ES-I3 (cell line): Measurements from ENCODE around the gene WWOX.

Experiments
- H3K36me3 ChIP-seq: 2 replicates; pipeline ENCODE4 v1.6.1; 2013; ENCODE audit warnings: mild to moderate bottlenecking, low read length, control low read depth, moderate library complexity; ENCODE audit not compliant: insufficient read depth
- H3K4me1 ChIP-seq: 2 replicates; pipeline ENCODE4 v1.6.1; 2013; ENCODE audit warnings: mild to moderate bottlenecking, control low read depth, low read length; ENCODE audit not compliant: insufficient read depth
- H3K9ac ChIP-seq: 2 replicates; pipeline ENCODE4 v1.6.1; 2013; ENCODE audit warnings: low read depth, mild to moderate bottlenecking, low read length, moderate library complexity
- H3K9me3 ChIP-seq: 2 replicates; pipeline ENCODE4 v1.6.1; 2013; ENCODE audit warnings: mild to moderate bottlenecking, low read length, moderate library complexity; ENCODE audit not compliant: control insufficient read depth, insufficient read depth

Gene WWOX

GRCh38 chr16:79055251-79055970, 956.0 kb downstream of the WWOX start:
- Histone ChIP-seq H3K4me1 (peaks cover 15% of the 10 kb centered on the region), H3K9ac (no peak overlapping the region), H3K36me3 (no peaks in the 10 kb centered on the region), H3K9me3 (peaks cover 2% of the 10 kb centered on the region; the same call in 1 of the 2 replicates)

- H3K9ac ChIP-seq: no peak overlapping the region
- H3K9me3 ChIP-seq: no peaks in the 10 kb centered on the region
- no peaks in the 10 kb centered on the region for H3K36me3 ChIP-seq
- peaks cover 7% of the 10 kb centered on the region; the same call in 1 of the 2 replicates for H3K4me1 ChIP-seq
These were observed 961.7 kb downstream of the WWOX start for GRCh38 chr16:79061181-79061580.

GRCh38 chr16:79062336-79062735, 962.9 kb downstream of the WWOX start:
- Histone ChIP-seq H3K9me3 (no peaks in the 10 kb centered on the region), H3K4me1 (peaks cover 7% of the 10 kb centered on the region; the same call in 1 of the 2 replicates), H3K9ac (no peak overlapping the region), H3K36me3 (no peaks in the 10 kb centered on the region)

GRCh38 chr16:79062821-79063220, 963.4 kb downstream of the WWOX start:
- Histone ChIP-seq H3K4me1 (peaks cover 7% of the 10 kb centered on the region; the same call in 1 of the 2 replicates), H3K36me3 (no peaks in the 10 kb centered on the region), H3K9me3 (no peaks in the 10 kb centered on the region), H3K9ac (no peak overlapping the region)

GRCh38 chr16:79064256-79064972, 965.0 kb downstream of the WWOX start:
- H3K9me3 ChIP-seq: no peaks in the 10 kb centered on the region
- H3K36me3 ChIP-seq: no peaks in the 10 kb centered on the region
- H3K9ac ChIP-seq: no peak overlapping the region
- H3K4me1 ChIP-seq: peaks cover 7% of the 10 kb centered on the region; the same call in 1 of the 2 replicates

- H3K4me1 ChIP-seq: peaks cover 7% of the 10 kb centered on the region; the same call in 1 of the 2 replicates
- H3K9ac ChIP-seq: no peak overlapping the region
- H3K36me3 ChIP-seq: no peaks in the 10 kb centered on the region
- no peaks in the 10 kb centered on the region for H3K9me3 ChIP-seq
These were observed 967.1 kb downstream of the WWOX start for GRCh38 chr16:79066561-79066960.

- Histone ChIP-seq H3K36me3 (no peaks in the 10 kb centered on the region), H3K9ac (no peak overlapping the region), H3K4me1 (peaks cover 2% of the 10 kb centered on the region; the same call in 1 of the 2 replicates), H3K9me3 (no peaks in the 10 kb centered on the region)
These were observed 968.1 kb downstream of the WWOX start for GRCh38 chr16:79067600-79067999.

- no peaks in the 10 kb centered on the region for H3K36me3 ChIP-seq
- H3K9ac ChIP-seq: no peak overlapping the region
- no peaks in the 10 kb centered on the region for H3K9me3 ChIP-seq
- H3K4me1 ChIP-seq: no peaks in the 10 kb centered on the region
These were observed 969.7 kb downstream of the WWOX start for GRCh38 chr16:79069121-79069520.

GRCh38 chr16:79069633-79070032, 970.2 kb downstream of the WWOX start:
- no peaks in the 10 kb centered on the region for H3K9me3 ChIP-seq
- H3K36me3 ChIP-seq: no peaks in the 10 kb centered on the region
- H3K4me1 ChIP-seq: no peaks in the 10 kb centered on the region

GRCh38 chr16:79071424-79071823, 972.0 kb downstream of the WWOX start:
- no peaks in the 10 kb centered on the region for H3K9me3 ChIP-seq
- H3K9ac ChIP-seq: no peak overlapping the region
- H3K4me1 ChIP-seq: no peaks in the 10 kb centered on the region
- no peaks in the 10 kb centered on the region for H3K36me3 ChIP-seq

More at GRCh38 chr16:79069633-79070032, 970.2 kb downstream of the WWOX start:
- no peak overlapping the region for H3K9ac ChIP-seq

GRCh38 chr16:79072517-79072916, 973.1 kb downstream of the WWOX start:
- Histone ChIP-seq H3K4me1 (peaks cover 3% of the 10 kb centered on the region; the same call in 1 of the 2 replicates), H3K36me3 (no peaks in the 10 kb centered on the region), H3K9me3 (no peaks in the 10 kb centered on the region), H3K9ac (no peak overlapping the region)

- peaks cover 6% of the 10 kb centered on the region; the same call in 1 of the 2 replicates for H3K4me1 ChIP-seq
- no peaks in the 10 kb centered on the region for H3K9me3 ChIP-seq
- H3K36me3 ChIP-seq: no peaks in the 10 kb centered on the region
- no peak overlapping the region for H3K9ac ChIP-seq
These were observed 974.1 kb downstream of the WWOX start for GRCh38 chr16:79073566-79073965.

- no peak overlapping the region for H3K9ac ChIP-seq
- no peaks in the 10 kb centered on the region for H3K36me3 ChIP-seq
- peaks cover 6% of the 10 kb centered on the region; the same call in 1 of the 2 replicates for H3K4me1 ChIP-seq
- H3K9me3 ChIP-seq: no peaks in the 10 kb centered on the region
These were observed 975.1 kb downstream of the WWOX start for GRCh38 chr16:79074541-79074940.

- Histone ChIP-seq H3K4me1 (peaks cover 6% of the 10 kb centered on the region; the same call in 1 of the 2 replicates), H3K9ac (no peak overlapping the region), H3K9me3 (no peaks in the 10 kb centered on the region), H3K36me3 (no peaks in the 10 kb centered on the region)
These were observed 975.5 kb downstream of the WWOX start for GRCh38 chr16:79074951-79075350.
